MCF 10A (cell line): ENCODE results near the gene LINGO1. TPM values are rescaled to one million over a fixed set of nuclear protein-coding genes. Genes with fewer than 3 reads are reported as not detected.

Experiments
- BruUV-seq: library from RNA; stranded (reverse); fragments of 400-500 nt; replicated peaks from 2 replicates; lab custom pipeline; 2021; lab: Mats Ljungman, UMichigan
- CTCF ChIA-PET: fragments of 300-600 bp; sonication (Branson Sonifier 250); formaldehyde crosslinking; extraction: SDS; loops from one replicate; lab custom pipeline; 2021; ENCODE audit warnings: antibody characterized with exemption, inconsistent platforms; lab: Yijun Ruan, JAX
- POLR2A ChIA-PET: fragments of 300-600, 350-650 bp; sonication (Branson Sonifier 250); formaldehyde crosslinking; extraction: SDS; loops from one replicate; lab custom pipeline; 2020; ENCODE audit warnings: antibody characterized with exemption, inconsistent platforms; lab: Yijun Ruan, JAX
- DNase-seq: peaks from one replicate; pipeline ENCODE4 v3.0.0-alpha.2; 2018; ENCODE audit not compliant: unreplicated experiment
- H3K27ac Mint-ChIP-seq: one replicate; pipeline ENCODE4 v1.8.0; 2022; ENCODE audit warnings: mild to moderate bottlenecking, low read depth, mixed read lengths; ENCODE audit not compliant: unreplicated experiment
- H3K27me3 Mint-ChIP-seq: one replicate; pipeline ENCODE4 v1.8.0; 2022; ENCODE audit warnings: mixed read lengths; ENCODE audit not compliant: insufficient read depth, unreplicated experiment
- H3K36me3 Mint-ChIP-seq: one replicate; pipeline ENCODE4 v1.8.0; 2022; ENCODE audit warnings: mild to moderate bottlenecking, moderate library complexity, mixed read lengths; ENCODE audit not compliant: insufficient read depth, unreplicated experiment
- H3K4me1 Mint-ChIP-seq: one replicate; pipeline ENCODE4 v1.8.0; 2022; ENCODE audit warnings: mixed read lengths; ENCODE audit not compliant: insufficient read depth, unreplicated experiment
- H3K4me3 Mint-ChIP-seq: one replicate; pipeline ENCODE4 v1.8.0; 2022; ENCODE audit warnings: mild to moderate bottlenecking, moderate library complexity, mixed read lengths; ENCODE audit not compliant: unreplicated experiment
- H3K9me3 Mint-ChIP-seq: one replicate; pipeline ENCODE4 v1.8.0; 2022; ENCODE audit warnings: mixed read lengths; ENCODE audit not compliant: unreplicated experiment
- CTCF ChIP-seq: fragments of 200-600 bp; IDR thresholded peaks from one replicate; pipeline ENCODE4 v1.8.0; 2022; ENCODE audit warnings: antibody characterized with exemption, mild to moderate bottlenecking; ENCODE audit not compliant: unreplicated experiment
- intact Hi-C: fragments of 100-400 bp; cut with micrococcal nuclease; formaldehyde crosslinking; loops from 2 replicates; pipeline ENCODE4 v1.14.1; 2022
- total RNA-seq: library from RNA; stranded (reverse); gene quantifications from 2 replicates; pipeline ENCODE4 v1.2.3, GENCODE V29; 2022

LINGO1 gene
- total RNA-seq, 1 experiment from 2014 or later = not detected

- intact Hi-C loops = no loop called here
- peaks cover 51% of the 10 kb centered on the region for H3K27me3 Mint-ChIP-seq
- H3K4me3 Mint-ChIP-seq = no peak overlapping the region
- no peak for TF ChIP-seq CTCF
- no peaks in the 10 kb centered on the region for H3K9me3 Mint-ChIP-seq
- no peak overlapping the region for H3K27ac Mint-ChIP-seq
- no peaks in the 10 kb centered on the region for H3K36me3 Mint-ChIP-seq
- DNase-seq = no peak
- BruUV-seq = no TSS peak
- ChIA-PET POLR2A (no interaction called here), CTCF (interaction anchor here (1.0 kb wide), 1 partner anchor 154 kb away, joined by 3 read pairs; no protein-coding TSS in a partner anchor)
- no peaks in the 10 kb centered on the region for H3K4me1 Mint-ChIP-seq
These were observed 30.5 kb upstream of the LINGO1 start for GRCh38 chr15:77663256-77663655.

GRCh38 chr15:77659350-77660321, 26.9 kb upstream of the LINGO1 start:
- peaks cover 53% of the 10 kb centered on the region for H3K27me3 Mint-ChIP-seq
- no TSS peak for BruUV-seq
- H3K4me1 Mint-ChIP-seq = no peaks in the 10 kb centered on the region
- intact Hi-C loops = no loop called here
- no peaks in the 10 kb centered on the region for H3K9me3 Mint-ChIP-seq
- POLR2A ChIA-PET = no interaction called here
- H3K36me3 Mint-ChIP-seq = no peaks in the 10 kb centered on the region
- H3K4me3 Mint-ChIP-seq = no peak overlapping the region
- CTCF ChIA-PET = interaction anchor here (2.4 kb wide), 1 partner anchor 162 kb away, joined by 9 read pairs; no protein-coding TSS in a partner anchor
- no peak overlapping the region for H3K27ac Mint-ChIP-seq
- TF ChIP-seq CTCF = peak; percentile 29
- DNase-seq = peak; percentile 69

- ChIA-PET CTCF (interaction anchor here (0.6 to 2.4 kb wide), 2 partner anchors 163 to 179 kb away, joined by 4 to 9 read pairs; no protein-coding TSS in a partner anchor), POLR2A (no interaction called here)
- no peak for TF ChIP-seq CTCF
- intact Hi-C loops = no loop called here
- H3K9me3 Mint-ChIP-seq = no peaks in the 10 kb centered on the region
- DNase-seq = no peak
- peaks cover 59% of the 10 kb centered on the region for H3K27me3 Mint-ChIP-seq
- no peak overlapping the region for H3K4me3 Mint-ChIP-seq
- no peak overlapping the region for H3K27ac Mint-ChIP-seq
- H3K36me3 Mint-ChIP-seq = no peaks in the 10 kb centered on the region
- no TSS peak for BruUV-seq
- no peaks in the 10 kb centered on the region for H3K4me1 Mint-ChIP-seq
These were observed 25.6 kb upstream of the LINGO1 start for GRCh38 chr15:77658304-77658703.

- POLR2A ChIA-PET = no interaction called here
- CTCF ChIA-PET = interaction anchor here (0.8 to 2.4 kb wide), 2 partner anchors 164 to 245 kb away, joined by 4 to 9 read pairs; no protein-coding TSS in a partner anchor
These were observed 25.0 kb upstream of the LINGO1 start for GRCh38 chr15:77657634-77658238.

More at GRCh38 chr15:77657634-77658238, 25.0 kb upstream of the LINGO1 start:
- H3K36me3 Mint-ChIP-seq = no peaks in the 10 kb centered on the region
- no TSS peak for BruUV-seq
- H3K4me3 Mint-ChIP-seq = no peak overlapping the region
- no peaks in the 10 kb centered on the region for H3K9me3 Mint-ChIP-seq
- TF ChIP-seq CTCF = no peak
- no peak for DNase-seq
- H3K27me3 Mint-ChIP-seq = peaks cover 62% of the 10 kb centered on the region
- intact Hi-C loops = no loop called here
- no peak overlapping the region for H3K27ac Mint-ChIP-seq
- no peaks in the 10 kb centered on the region for H3K4me1 Mint-ChIP-seq
